Activated CD4-positive, alpha-beta T cell treated with anti-CD3 and anti-CD28 coated beads for 48 hours (primary cell): Measurements from ENCODE around the gene AMPD3.
"Not testable (repeated sequence)": the region's sequence is repeated elsewhere in the genome, so short reads cannot be mapped to it uniquely, and the experiment has no call there.

Experiments
- DNase-seq: peaks from one replicate; pipeline ENCODE4 v3.0.0-alpha.2; 2020

The AMPD3 gene

DNA sequence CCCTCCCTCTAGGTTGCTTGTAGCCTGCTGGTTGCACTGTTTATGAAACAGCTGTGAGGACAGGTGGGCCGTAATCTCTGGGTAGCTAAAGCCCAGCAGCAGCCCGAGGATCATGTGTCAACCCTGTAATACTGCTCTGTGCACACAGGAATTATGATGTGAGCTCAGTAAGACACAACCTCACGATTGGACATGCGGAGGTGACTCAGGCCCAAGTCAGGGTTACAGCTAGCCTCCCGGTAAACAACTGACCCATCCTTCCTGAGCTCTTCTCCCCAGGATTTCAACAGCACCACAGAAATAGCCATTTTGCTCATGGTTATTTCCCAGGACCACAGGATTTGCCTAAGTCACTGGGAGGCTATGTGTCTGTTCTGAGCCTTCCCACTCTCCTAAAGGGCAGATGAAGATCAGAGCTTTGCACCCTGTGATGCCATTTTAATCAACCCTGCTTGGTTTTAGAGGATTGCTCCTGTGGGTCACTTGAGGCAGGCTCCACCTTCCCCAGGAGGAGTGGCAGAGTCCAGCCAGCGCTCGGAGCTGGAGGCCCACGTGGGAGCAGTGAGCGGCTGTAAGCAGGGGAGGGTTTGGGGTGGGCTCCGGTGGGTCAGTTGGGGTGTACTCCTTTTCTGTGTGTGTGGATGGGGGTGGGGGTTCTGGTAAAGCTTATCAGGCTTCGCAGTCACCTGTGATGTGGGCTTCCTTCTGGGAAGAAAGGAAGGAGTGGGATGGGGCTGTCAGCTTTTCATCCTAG lies at the start of gene AMPD3:
Gene AMPD3 (plus strand): TSS at position 387 of the 754 bp plus-strand sequence. CDS start 6,256 bp downstream, outside the sequence.
- DNase-seq: peak; percentile 52

DNA sequence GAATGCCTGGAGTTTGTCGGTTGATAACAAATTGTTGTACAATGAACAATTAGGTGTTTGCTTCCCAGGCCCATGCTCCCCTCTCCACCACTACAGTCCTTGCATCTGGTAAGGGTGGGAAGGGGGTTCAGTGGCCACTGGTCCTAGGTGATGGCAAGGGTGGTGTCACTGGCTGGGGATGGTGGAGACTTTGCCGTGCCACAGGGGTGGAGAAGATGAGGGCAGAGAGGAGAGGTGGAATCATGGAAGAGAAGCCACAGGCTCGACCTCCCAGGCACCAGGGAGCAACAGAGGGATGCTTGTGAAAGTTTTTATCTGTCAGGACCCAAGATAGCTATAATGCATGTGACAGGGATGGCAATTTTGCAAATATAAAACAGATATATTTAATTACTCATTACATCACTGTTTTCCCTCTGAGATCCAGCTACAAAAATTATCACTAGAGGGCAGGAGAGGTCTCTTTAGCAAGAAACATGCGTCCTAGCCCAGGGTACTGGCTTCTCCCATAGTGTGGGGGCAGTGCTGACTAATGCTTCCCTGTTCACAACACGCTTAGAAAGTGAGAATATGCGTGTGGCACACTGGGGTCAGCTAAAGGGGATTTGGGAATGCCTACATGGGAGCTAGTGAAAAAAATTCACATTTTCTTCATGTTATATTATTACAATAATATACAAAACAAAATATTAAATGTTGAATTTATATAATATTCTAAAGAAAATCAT lies 49.0 kb upstream of the AMPD3 start:
- peak; percentile 65 for DNase-seq

- no peak for DNase-seq
Observed at GRCh38 chr11:10407055-10407454, 48.0 kb upstream of the AMPD3 start.

- DNase-seq: no peak
Observed at GRCh38 chr11:10407749-10408685, 47.0 kb upstream of the AMPD3 start.

GRCh38 chr11:10409207-10409661 lies 45.8 kb upstream of the AMPD3 start:
- no peak for DNase-seq

DNA sequence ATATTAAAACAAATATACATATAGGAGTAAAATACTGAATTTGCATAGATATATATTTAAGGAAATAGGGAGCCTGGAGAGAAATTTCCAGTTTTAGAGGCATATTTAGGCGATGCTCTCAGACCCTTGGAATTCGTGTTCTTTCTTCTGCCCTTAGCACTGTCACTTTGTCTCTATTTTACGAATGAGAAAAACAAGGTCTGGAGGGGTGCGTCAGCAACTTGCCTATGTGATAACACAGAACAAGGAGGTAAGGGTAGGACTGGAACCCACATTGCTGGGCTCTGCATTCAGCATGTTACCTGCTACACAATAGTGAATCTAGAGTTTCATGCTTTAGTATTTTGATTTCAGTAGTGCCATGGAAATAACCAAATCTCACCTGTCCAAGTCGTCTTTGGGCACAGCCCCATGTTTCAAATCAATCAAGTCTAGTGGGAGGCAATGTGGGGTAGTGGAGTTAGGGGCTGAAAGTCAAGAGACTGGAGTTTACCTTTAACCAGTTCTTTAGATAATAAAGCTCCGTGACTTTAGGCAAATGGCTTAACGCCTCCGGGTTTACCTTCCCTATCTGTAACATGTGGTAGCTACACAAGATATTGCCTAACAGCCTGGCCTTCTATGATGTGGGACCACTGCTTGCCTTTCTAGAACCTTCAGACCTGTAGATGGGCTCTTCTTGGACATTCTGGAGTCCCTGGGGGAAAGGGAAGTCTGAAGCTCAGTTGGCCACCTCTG lies 44.8 kb upstream of the AMPD3 start:
- no peak for DNase-seq

DNA sequence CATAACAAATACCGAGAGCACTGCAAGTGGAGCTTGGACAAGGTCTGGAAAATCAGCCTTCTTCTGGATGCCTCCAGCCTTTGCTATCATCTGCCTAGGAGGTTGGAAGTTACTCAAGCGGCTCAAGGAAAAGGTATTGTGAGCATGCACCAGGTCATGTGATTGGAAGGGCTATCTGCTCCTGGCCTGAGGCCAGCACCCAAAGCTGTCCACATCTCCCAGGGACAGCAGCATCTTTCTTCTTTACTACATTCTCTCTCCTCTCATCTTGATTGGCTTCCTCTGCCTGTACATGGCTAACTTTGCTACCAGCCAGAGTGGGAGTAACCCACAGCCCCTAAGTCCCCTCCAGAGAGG lies 44.2 kb upstream of the AMPD3 start:
- no peak for DNase-seq

- DNase-seq: no peak
Observed at GRCh38 chr11:10412266-10412665, 42.8 kb upstream of the AMPD3 start.

DNA sequence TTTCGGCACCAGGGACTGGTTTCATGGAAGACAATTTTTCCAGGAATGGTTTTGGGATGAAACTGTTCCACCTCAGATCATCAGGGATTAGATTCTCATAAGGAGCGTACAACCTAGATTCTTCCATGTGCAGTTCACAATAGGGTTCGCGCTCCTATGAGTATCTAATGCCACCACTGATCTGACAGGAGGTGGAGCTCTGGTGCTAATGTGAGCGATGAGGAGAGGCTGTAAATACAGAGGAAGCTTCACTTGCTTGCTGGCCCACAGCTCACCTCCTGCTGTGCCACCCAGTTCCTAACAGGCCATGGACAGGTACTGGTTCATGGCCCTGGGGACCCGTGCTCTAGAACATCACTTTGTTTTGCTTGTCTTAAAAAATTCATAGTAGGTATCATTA lies 41.8 kb upstream of the AMPD3 start:
- DNase-seq: peak; percentile 42

- no peak for DNase-seq
Observed at GRCh38 chr11:10414181-10414580, 40.9 kb upstream of the AMPD3 start.

- DNase-seq: no peak
Observed at GRCh38 chr11:10414659-10415058, 40.4 kb upstream of the AMPD3 start.

DNA sequence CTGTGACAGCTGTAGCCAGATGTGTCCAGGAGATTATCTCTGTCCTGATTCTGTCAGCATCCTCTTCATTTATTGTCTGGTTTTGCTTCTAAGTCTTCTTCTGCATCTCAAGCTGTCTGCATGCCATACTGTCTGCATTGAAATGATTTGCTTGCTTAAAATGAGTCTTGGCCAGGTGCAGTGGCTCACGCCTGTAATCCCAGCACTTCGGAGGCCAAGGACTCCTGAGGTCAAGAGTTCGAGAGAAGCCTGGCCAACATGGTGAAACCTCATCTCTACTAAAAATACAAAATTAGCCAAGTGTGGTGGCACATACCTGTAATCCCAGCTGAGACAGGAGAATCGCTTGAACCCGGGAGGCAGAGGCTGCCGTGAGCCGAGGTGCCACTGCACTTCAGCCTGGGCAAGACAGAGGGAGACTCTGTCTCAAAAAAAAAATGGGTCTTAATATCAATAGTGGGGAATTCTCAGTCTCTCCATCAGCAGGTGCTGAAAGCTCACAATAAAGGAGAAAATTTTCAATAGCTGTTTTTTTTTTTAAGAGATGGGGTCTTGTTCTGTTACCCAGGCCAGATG lies 39.2 kb upstream of the AMPD3 start:
- DNase-seq: no peak

GRCh38 chr11:10418259-10418949 lies 36.7 kb upstream of the AMPD3 start:
- DNase-seq: no peak

DNA sequence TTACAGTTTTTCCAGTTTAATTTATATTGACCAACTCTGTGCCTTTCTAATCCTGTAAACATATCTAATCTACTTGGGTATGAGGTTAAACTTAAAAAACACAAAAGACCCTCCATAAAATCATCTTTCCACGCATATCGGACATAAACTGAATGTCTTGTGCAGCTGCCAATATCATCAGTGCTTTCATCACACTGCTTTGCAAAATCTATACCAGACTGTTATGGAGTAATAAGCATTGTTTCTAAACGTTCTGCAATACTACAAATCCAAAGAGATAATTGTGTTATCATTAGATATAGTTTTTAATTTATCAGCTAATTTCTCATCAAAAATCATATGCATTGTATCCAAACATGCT lies 36.1 kb upstream of the AMPD3 start:
- DNase-seq: no peak

DNA sequence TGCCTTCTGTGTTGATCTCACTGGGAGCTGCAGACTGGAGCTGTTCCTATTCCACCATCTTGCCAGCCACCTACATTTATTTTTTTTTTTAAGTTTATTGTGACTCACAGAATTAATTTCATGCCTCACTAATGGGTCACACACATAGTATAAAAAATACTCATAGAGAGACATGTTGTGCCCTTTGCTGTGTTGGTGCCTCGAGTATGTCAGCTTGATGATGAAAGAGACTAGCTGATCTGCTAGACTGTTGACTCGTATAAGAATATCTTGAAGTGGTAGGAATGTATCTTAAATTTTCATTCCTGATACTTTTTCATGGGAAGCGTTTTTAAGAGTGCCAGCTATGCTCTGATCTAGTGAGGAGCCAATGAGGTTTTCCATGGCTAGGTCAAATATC lies 28.6 kb upstream of the AMPD3 start:
- no peak for DNase-seq

DNA sequence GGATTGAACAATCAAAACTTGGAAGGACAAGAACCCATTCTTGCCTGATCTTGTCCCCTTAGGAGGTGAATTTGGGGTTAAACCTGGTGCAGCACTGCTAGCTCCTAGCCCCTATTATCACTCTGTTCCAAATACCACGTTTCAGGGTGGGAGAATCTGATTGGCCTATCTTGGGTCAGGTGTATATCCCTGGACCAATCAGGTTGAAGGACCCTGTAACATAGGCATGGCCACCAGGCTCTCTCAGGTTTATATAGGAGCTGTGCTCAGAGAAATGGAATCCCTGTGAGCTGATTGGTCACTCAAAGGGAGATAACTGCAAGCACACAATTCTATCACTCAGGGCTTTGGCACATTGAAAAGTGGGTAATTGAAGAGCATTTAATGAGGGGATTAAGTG lies 26.6 kb upstream of the AMPD3 start:
- DNase-seq: no peak

- DNase-seq: no peak
Observed at GRCh38 chr11:10429526-10429925, 25.5 kb upstream of the AMPD3 start.

- DNase-seq: no peak
Observed at GRCh38 chr11:10432493-10432892, 22.6 kb upstream of the AMPD3 start.

- DNase-seq: no peak
Observed at GRCh38 chr11:10432971-10433370, 22.1 kb upstream of the AMPD3 start.

DNA sequence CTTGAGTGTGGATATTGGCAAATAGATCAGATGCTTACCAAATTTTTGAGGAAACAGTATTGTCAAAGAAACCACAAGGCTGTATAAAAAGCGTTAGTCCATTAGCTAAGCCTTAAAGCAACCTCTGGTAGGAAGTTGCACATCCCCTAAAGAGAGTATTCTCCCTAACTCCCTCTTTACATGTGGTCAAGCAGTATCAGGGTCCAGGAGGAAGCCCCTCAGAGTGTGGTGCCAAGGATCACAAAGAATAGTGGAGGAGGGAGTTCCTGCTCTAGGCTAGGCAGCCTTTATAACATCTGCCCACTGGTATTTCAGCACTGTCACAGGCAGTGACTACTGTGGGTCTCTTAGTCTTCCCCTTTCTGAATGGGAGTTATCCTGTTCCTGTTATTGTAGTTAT lies 18.8 kb upstream of the AMPD3 start:
- DNase-seq: no peak

DNA sequence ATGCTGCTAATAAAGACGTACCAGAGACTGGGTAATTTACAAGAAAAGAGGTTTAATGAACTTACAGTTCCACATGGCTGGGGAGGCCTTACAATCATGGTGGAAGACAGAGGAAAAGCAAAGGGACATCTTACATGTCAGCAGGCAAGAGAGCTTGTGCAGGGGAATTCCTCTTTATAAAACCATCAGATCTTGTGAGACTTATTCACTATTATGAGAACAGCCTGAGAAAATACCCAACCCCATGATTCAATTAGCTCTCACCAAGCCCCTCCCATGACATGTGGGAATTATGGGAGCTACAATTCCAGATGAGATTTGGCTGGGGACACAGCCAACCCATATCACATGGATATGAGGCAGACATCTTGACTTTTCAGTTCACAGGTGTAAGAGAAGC lies 18.4 kb upstream of the AMPD3 start:
- DNase-seq: not testable (repeated sequence)

DNA sequence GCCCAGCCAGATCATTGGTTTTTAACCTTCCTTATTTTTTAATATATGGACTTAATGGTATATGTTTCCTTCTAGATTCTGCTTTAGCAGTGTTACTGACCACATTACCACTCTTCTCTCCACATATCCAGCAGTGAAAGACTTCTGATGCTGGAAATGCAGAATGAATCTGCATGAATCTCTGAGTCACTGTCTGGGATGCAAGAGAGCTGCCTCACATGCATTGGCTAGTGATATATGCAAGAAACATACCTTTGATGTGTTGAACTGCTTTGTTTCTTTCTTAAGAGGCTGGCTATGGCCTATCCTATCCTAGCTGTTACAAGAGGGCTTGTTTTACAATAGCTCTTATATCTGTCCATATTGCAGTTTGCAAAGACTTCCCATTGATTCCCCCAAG lies 16.6 kb upstream of the AMPD3 start:
- DNase-seq: no peak
